Smooth muscle cell (in vitro differentiated cells): ENCODE data around the gene SETX. TPM values are rescaled to one million over a fixed set of nuclear protein-coding genes. Genes with fewer than 3 reads are reported as not detected.

ENCODE experiments used
- DNase-seq: peaks from one replicate; lab custom pipeline; 2025; ENCODE audit not compliant: unreplicated experiment; lab: John Stamatoyannopoulos, UW
- H2AFZ ChIP-seq: fragments of 200-600 bp; sonication (generic); 2 replicates; pipeline ENCODE4 v1.6.0; 2016; ENCODE audit warnings: antibody characterized with exemption, low read depth, mild to moderate bottlenecking
- H3F3A ChIP-seq: fragments of 200-600 bp; sonication (generic); 2 replicates; pipeline ENCODE4 v1.6.0; 2017; ENCODE audit warnings: antibody characterized with exemption, low read depth
- H3K27ac ChIP-seq: fragments of 200-600 bp; sonication (generic); 2 replicates; pipeline ENCODE4 v1.5.1; 2016; ENCODE audit warnings: low read depth, mild to moderate bottlenecking
- H3K27me3 ChIP-seq: fragments of 200-600 bp; sonication (generic); 2 replicates; pipeline ENCODE4 v1.6.1; 2016; ENCODE audit warnings: low read depth, mild to moderate bottlenecking
- H3K36me3 ChIP-seq: fragments of 200-600 bp; sonication (generic); 2 replicates; pipeline ENCODE4 v1.5.1; 2016; ENCODE audit warnings: low read depth
- H3K4me1 ChIP-seq: fragments of 200-600 bp; sonication (generic); 2 replicates; pipeline ENCODE4 v1.5.1; 2016; ENCODE audit warnings: low read depth
- H3K4me2 ChIP-seq: fragments of 200-600 bp; sonication (generic); 2 replicates; pipeline ENCODE4 v1.6.0; 2016; ENCODE audit warnings: mild to moderate bottlenecking
- H3K4me3 ChIP-seq: fragments of 200-600 bp; sonication (generic); 2 replicates; pipeline ENCODE4 v1.5.1; 2016; ENCODE audit warnings: mild to moderate bottlenecking
- H3K79me2 ChIP-seq: fragments of 200-600 bp; sonication (generic); 2 replicates; pipeline ENCODE4 v1.6.0; 2016; ENCODE audit warnings: low read depth, mild to moderate bottlenecking
- H3K9ac ChIP-seq: fragments of 200-600 bp; sonication (generic); 2 replicates; pipeline ENCODE4 v1.6.0; 2016; ENCODE audit warnings: low read depth
- H3K9me3 ChIP-seq: fragments of 200-600 bp; sonication (generic); replicated peaks from 2 replicates; pipeline ENCODE4 v1.5.1; 2016; ENCODE audit warnings: low read depth
- H4K20me1 ChIP-seq: fragments of 200-600 bp; sonication (generic); 2 replicates; pipeline ENCODE4 v1.6.0; 2016; ENCODE audit warnings: low read depth
- WGBS: methylation state at CpG from one replicate; pipeline ENCODE4 v1.1.7; 2016; ENCODE audit warnings: low lambda C conversion rate; 5-methylcytosine and 5-hydroxymethylcytosine counted together
- polyA plus RNA-seq: library from polyadenylated mRNA; unstranded; fragments of >200 nt; fragmentation: Nextera tagmentation; extraction: Ambion mirVana; gene quantifications from 2 replicates; pipeline ENCODE4 v1.2.1, GENCODE V29; 2016
- total RNA-seq: library from RNA; depleted of rRNA; stranded (reverse); fragments of >200 nt; gene quantifications from 2 replicates; pipeline ENCODE4 v1.2.3, GENCODE V29; 2014
- TF ChIP-seq, protein P1 (sequence below): fragments of 200-600 bp; sonication (generic); IDR thresholded peaks from 2 replicates; pipeline ENCODE4 v1.5.1; 2017; ENCODE audit warnings: borderline replicate concordance, mild to moderate bottlenecking, antibody characterized with exemption; ENCODE audit not compliant: insufficient read depth, poor library complexity, severe bottlenecking

Gene SETX
- total and polyA plus RNA-seq, 2 experiments from 2014 or later, result 11.4 to 50.9 TPM

DNA sequence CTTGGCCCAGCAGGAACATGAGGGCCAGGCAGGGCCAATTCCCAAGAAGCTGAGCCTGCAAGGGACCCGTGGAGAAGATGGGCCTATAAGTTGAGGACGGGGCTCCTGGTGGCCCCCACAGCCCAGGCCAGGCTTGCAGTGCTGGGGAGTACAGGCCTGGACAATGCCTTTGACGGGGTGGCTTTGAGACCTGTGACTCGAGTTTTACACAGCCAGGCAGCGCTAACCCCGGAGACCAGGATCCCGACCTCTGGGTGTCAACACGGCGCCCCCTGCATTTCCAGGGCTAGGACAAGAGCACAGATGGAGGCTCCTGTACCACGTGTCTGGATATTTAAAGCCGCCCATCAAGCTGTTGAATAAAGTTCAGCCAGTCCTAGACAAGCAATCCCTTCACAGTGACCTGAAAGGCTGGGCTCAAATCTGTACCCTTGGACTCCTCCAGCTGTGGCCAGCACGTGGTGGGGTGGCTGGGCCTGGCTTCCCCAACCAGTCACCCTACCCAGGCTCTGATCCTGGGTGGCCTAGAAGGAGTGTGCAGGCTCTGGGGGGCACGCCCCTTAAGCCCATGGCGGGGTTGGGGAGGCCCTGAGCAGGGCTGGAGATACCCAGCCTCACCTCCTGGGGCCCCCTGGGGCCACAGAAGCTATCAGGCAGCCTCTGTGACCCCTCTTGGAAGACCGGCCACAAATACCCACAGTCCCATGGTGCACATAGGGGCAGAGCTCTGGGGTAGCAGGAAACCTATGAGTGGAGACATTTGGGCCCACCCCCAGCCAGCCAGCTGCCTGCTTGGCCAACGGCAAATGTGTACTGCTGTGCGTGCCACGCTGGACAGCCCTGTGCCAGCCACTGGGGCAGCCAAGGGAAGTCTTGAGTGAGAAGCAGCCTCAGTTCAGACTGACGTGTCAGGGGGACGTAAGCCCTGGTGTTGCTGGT lies 104.2 kb downstream of the SETX start:
- H3K9ac ChIP-seq, result no peak overlapping the region
- no peaks in the 10 kb centered on the region for H3K4me1 ChIP-seq
- H3K9me3 ChIP-seq, result no peaks in the 10 kb centered on the region
- DNase-seq, result no peak
- no peaks in the 10 kb centered on the region for H3K36me3 ChIP-seq
- no peak overlapping the region for H2AFZ ChIP-seq
- H3K4me3 ChIP-seq, result no peak overlapping the region
- no peak overlapping the region for H3K27ac ChIP-seq
- H3K79me2 ChIP-seq, result no peaks in the 10 kb centered on the region
- no peaks in the 10 kb centered on the region for H3F3A ChIP-seq
- WGBS, result 92% methylated on average over 20 of the region's 20 CpGs
- H3K27me3 ChIP-seq, result no peaks in the 10 kb centered on the region
- no peak overlapping the region for H3K4me2 ChIP-seq
- TF ChIP-seq, protein P1, sequence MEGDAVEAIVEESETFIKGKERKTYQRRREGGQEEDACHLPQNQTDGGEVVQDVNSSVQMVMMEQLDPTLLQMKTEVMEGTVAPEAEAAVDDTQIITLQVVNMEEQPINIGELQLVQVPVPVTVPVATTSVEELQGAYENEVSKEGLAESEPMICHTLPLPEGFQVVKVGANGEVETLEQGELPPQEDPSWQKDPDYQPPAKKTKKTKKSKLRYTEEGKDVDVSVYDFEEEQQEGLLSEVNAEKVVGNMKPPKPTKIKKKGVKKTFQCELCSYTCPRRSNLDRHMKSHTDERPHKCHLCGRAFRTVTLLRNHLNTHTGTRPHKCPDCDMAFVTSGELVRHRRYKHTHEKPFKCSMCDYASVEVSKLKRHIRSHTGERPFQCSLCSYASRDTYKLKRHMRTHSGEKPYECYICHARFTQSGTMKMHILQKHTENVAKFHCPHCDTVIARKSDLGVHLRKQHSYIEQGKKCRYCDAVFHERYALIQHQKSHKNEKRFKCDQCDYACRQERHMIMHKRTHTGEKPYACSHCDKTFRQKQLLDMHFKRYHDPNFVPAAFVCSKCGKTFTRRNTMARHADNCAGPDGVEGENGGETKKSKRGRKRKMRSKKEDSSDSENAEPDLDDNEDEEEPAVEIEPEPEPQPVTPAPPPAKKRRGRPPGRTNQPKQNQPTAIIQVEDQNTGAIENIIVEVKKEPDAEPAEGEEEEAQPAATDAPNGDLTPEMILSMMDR, result no peak
- H4K20me1 ChIP-seq, result no peaks in the 10 kb centered on the region

- H3K9ac ChIP-seq, result no peak overlapping the region
- no peaks in the 10 kb centered on the region for H3K36me3 ChIP-seq
- H3K79me2 ChIP-seq, result no peaks in the 10 kb centered on the region
- no peaks in the 10 kb centered on the region for H3K4me1 ChIP-seq
- no peaks in the 10 kb centered on the region for H4K20me1 ChIP-seq
- H3K4me2 ChIP-seq, result no peak overlapping the region
- peaks cover 2% of the 10 kb centered on the region for H3K27me3 ChIP-seq
- no peaks in the 10 kb centered on the region for H3K9me3 ChIP-seq
- TF ChIP-seq, protein P1, result no peak
- H3F3A ChIP-seq, result no peaks in the 10 kb centered on the region
- H2AFZ ChIP-seq, result no peak overlapping the region
- no peak overlapping the region for H3K27ac ChIP-seq
- no peak for DNase-seq
- no peak overlapping the region for H3K4me3 ChIP-seq
- WGBS, result 93% methylated on average over 5 of the region's 8 CpGs
These were observed 105.1 kb downstream of the SETX start for GRCh38 chr9:132249690-132250089.

GRCh38 chr9:132249123-132249522 lies 105.7 kb downstream of the SETX start:
- Histone ChIP-seq H3K4me2 (no peak overlapping the region), H3K79me2 (no peaks in the 10 kb centered on the region), H4K20me1 (no peaks in the 10 kb centered on the region), H3K36me3 (no peaks in the 10 kb centered on the region), H3K9ac (no peak overlapping the region), H3F3A (no peaks in the 10 kb centered on the region), H3K4me3 (no peak overlapping the region), H2AFZ (no peak overlapping the region), H3K27me3 (peaks cover 8% of the 10 kb centered on the region), H3K4me1 (no peaks in the 10 kb centered on the region), H3K27ac (no peak overlapping the region), H3K9me3 (no peaks in the 10 kb centered on the region)
- TF ChIP-seq, protein P1, result no peak
- DNase-seq, result no peak
- WGBS, result 96% methylated on average over 6 of the region's 6 CpGs

GRCh38 chr9:132247942-132248341 lies 106.8 kb downstream of the SETX start:
- Histone ChIP-seq H3K79me2 (no peaks in the 10 kb centered on the region), H3K36me3 (no peaks in the 10 kb centered on the region), H3K4me2 (no peak overlapping the region), H3F3A (no peaks in the 10 kb centered on the region), H3K4me3 (no peak overlapping the region), H3K9ac (no peak overlapping the region), H4K20me1 (no peaks in the 10 kb centered on the region), H3K9me3 (no peaks in the 10 kb centered on the region), H3K27me3 (peaks cover 20% of the 10 kb centered on the region), H2AFZ (no peak overlapping the region), H3K4me1 (no peaks in the 10 kb centered on the region), H3K27ac (no peak overlapping the region)
- no peak for DNase-seq
- 83% methylated on average over 8 of the region's 8 CpGs for WGBS
- TF ChIP-seq, protein P1, result no peak
